Left lung (tissue), 10 donors: Measurements from ENCODE around the gene TNFRSF19. TPM values are rescaled to one million over a fixed set of nuclear protein-coding genes. Genes with fewer than 3 reads are reported as not detected.

Experiments used
- ATAC-seq: fragments of 200-7000 bp; cut with Tn5 transposase; one replicate; pipeline ENCODE4 v1.9.1; 2020; ENCODE audit warnings: moderate library complexity
- DNase-seq, 4 donors: peaks; one replicate each; pipeline ENCODE4 v3.0.0-alpha.2; 2013 to 2020
- H3K27ac ChIP-seq, 2 donors: fragments of 200-600 bp; sonication (generic) in 1 of 2; one replicate each; pipeline versions ENCODE4 v1.5.0 to v1.8.0; 2020 to 2021
- H3K27me3 ChIP-seq, 2 donors: fragments of 200-600 bp; sonication (generic) in 1 of 2; one replicate each; pipeline versions ENCODE4 v1.5.0 to v1.8.0; 2020 to 2021
- H3K36me3 ChIP-seq, 2 donors: fragments of 200-600 bp; sonication (generic) in 1 of 2; one replicate each; pipeline versions ENCODE4 v1.5.0 to v1.8.0; 2020 to 2021
- H3K4me1 ChIP-seq, 2 donors: fragments of 200-600 bp; one replicate each; pipeline ENCODE4 v1.8.0; 2021
- H3K4me3 ChIP-seq, 2 donors: fragments of 200-600 bp; sonication (generic) in 1 of 2; one replicate each; pipeline versions ENCODE4 v1.5.0 to v1.8.0; 2020 to 2021; ENCODE audit warnings: mild to moderate bottlenecking in 1 of 2
- H3K9me3 ChIP-seq, 2 donors: fragments of 200-600 bp; sonication (generic) in 1 of 2; one replicate each; pipeline versions ENCODE4 v1.5.0 to v1.8.0; 2020 to 2021
- intact Hi-C, 2 donors: fragments of 100-400 bp; cut with DNase I; formaldehyde crosslinking; loops; one replicate each; pipeline versions ENCODE4 v1.11.2 to v1.14.2; 2022
- polyA plus RNA-seq, 6 donors: library from polyadenylated mRNA; unstranded; fragments of 120-200 nt; gene quantifications; one replicate each; pipeline ENCODE4 v1.2.1, GENCODE V29; 2013; ENCODE audit not compliant: insufficient read length in 6 of 6
- total RNA-seq, 2 donors: library from RNA; stranded (reverse); fragmentation: NEBNext Ultra II Directional; extraction: Animal tissue kit (Norgen Biotek cat#: 25700); gene quantifications; one replicate each; pipeline ENCODE4 v1.2.1, GENCODE V29; 2021
- TF ChIP-seq, protein P1 (sequence below), 2 donors: fragments of 200-600 bp; sonication (generic) in 1 of 2; IDR thresholded peaks; one replicate each; pipeline versions ENCODE4 v1.5.0 to v1.8.0; 2021; ENCODE audit warnings: antibody characterized with exemption in 2 of 2
- donor health status: DM: no; HTN: yes; CAD: no.
- donor health status: DM: no; HTN: no; CAD: no.

TNFRSF19 gene
- total and polyA plus RNA-seq, 8 donors, result 28.1 to 97.1 (median 87.5) TPM

- DNase-seq (no peak), ATAC-seq (no peak)
- H3K4me1 ChIP-seq, result peaks cover 0 to 4% of the 10 kb centered on the region in 2 donors
- no peaks in the 10 kb centered on the region for H3K36me3 ChIP-seq
- intact Hi-C loops, result no loop called here
- H3K9me3 ChIP-seq, result no peaks in the 10 kb centered on the region
- TF ChIP-seq, protein P1, sequence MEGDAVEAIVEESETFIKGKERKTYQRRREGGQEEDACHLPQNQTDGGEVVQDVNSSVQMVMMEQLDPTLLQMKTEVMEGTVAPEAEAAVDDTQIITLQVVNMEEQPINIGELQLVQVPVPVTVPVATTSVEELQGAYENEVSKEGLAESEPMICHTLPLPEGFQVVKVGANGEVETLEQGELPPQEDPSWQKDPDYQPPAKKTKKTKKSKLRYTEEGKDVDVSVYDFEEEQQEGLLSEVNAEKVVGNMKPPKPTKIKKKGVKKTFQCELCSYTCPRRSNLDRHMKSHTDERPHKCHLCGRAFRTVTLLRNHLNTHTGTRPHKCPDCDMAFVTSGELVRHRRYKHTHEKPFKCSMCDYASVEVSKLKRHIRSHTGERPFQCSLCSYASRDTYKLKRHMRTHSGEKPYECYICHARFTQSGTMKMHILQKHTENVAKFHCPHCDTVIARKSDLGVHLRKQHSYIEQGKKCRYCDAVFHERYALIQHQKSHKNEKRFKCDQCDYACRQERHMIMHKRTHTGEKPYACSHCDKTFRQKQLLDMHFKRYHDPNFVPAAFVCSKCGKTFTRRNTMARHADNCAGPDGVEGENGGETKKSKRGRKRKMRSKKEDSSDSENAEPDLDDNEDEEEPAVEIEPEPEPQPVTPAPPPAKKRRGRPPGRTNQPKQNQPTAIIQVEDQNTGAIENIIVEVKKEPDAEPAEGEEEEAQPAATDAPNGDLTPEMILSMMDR (IDR thresholded peaks at IDR 0.05), result no peak
- no peak overlapping the region for H3K4me3 ChIP-seq
- no peak overlapping the region for H3K27ac ChIP-seq
- no peaks in the 10 kb centered on the region for H3K27me3 ChIP-seq
Measured at GRCh38 chr13:23667750-23668149, 97.5 kb downstream of the TNFRSF19 start.

DNA sequence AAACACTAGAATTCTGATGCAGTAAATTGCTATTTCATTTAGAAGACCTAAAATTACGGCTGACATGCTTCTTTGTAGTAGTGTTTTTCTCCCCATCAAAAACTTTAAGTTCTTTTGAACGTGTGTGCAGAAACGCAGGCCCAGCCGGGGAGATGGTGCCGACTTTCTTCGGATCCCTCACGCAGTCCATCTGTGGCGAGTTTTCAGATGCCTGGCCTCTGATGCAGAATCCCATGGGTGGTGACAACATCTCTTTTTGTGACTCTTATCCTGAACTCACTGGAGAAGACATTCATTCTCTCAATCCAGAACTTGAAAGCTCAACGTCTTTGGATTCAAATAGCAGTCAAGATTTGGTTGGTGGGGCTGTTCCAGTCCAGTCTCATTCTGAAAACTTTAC lies 98.3 kb downstream of the TNFRSF19 start:
- ATAC-seq (no peak), DNase-seq (no peak)
- Histone ChIP-seq H3K4me1 (peaks cover 0 to 6% of the 10 kb centered on the region in 2 donors), H3K27me3 (no peaks in the 10 kb centered on the region), H3K4me3 (no peak overlapping the region), H3K27ac (no peak overlapping the region), H3K36me3 (no peaks in the 10 kb centered on the region), H3K9me3 (no peaks in the 10 kb centered on the region)
- intact Hi-C loops, result no loop called here
- TF ChIP-seq, protein P1 (IDR thresholded peaks at IDR 0.05), result no peak

GRCh38 chr13:23670793-23671192 lies 100.6 kb downstream of the TNFRSF19 start:
- no peaks in the 10 kb centered on the region for H3K27me3 ChIP-seq
- intact Hi-C loops, result no loop called here
- no peak overlapping the region for H3K27ac ChIP-seq
- TF ChIP-seq, protein P1 (IDR thresholded peaks at IDR 0.05), result no peak
- ATAC-seq (no peak), DNase-seq (no peak)
- no peaks in the 10 kb centered on the region for H3K9me3 ChIP-seq
- no peak overlapping the region for H3K4me3 ChIP-seq
- H3K4me1 ChIP-seq, result peaks cover 0 to 6% of the 10 kb centered on the region in 2 donors
- no peaks in the 10 kb centered on the region for H3K36me3 ChIP-seq

DNA sequence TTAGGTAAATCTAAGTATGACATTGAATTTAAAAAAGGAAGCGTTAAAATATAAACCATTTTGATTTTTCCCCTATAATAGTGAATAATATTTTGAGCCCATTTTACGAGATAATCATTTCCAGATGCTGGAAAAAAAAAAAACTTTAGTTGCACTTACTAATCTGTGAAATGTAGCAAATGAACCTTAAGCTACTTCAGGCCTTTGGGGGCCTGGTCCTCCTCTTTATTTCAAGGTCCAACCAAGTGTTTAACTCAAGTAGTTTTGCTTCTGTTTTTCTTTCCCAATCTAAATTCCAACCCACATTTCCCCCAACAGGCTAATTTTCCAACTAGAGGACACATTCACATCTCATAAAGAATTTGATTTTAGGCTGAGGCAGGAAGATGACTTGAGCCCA lies 101.2 kb downstream of the TNFRSF19 start:
- no peak for ATAC-seq
- peaks cover 0 to 6% of the 10 kb centered on the region in 2 donors for H3K4me1 ChIP-seq
- no peaks in the 10 kb centered on the region for H3K9me3 ChIP-seq
- TF ChIP-seq, protein P1 (IDR thresholded peaks at IDR 0.05), result no peak
- H3K36me3 ChIP-seq, result no peaks in the 10 kb centered on the region
- intact Hi-C loops, result no loop called here
- H3K27ac ChIP-seq, result peak overlapping the region in 1 of 2 donors; percentile 9
- H3K4me3 ChIP-seq, result no peak overlapping the region
- DNase-seq, result no peak
- no peaks in the 10 kb centered on the region for H3K27me3 ChIP-seq

DNA sequence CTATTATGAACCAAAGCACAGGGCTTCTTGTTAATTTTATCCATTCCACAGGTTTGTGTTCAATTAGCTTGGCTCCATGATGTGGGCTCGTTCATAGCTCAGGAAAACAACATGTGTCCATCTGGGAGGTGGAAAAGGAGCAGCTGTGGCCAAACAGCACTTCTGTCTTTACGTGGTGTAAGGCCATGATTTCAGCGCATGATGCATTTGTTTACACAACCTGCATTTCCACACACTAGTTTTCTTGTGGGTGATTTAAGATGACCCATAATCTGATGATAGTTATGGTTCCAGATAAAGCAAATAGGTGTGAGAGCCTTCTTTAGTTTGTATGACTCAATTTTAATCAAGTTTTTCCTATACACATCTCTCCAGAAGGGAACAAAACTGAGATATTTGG lies 101.7 kb downstream of the TNFRSF19 start:
- Histone ChIP-seq H3K4me1 (peaks cover 0 to 6% of the 10 kb centered on the region in 2 donors), H3K27ac (peak overlapping the region; percentile 9 to 50), H3K36me3 (no peaks in the 10 kb centered on the region), H3K27me3 (no peaks in the 10 kb centered on the region), H3K9me3 (no peaks in the 10 kb centered on the region), H3K4me3 (no peak overlapping the region)
- TF ChIP-seq, protein P1 (IDR thresholded peaks at IDR 0.05), result no peak
- no peak for DNase-seq
- no peak for ATAC-seq
- intact Hi-C loops, result no loop called here
